Tibial artery (tissue), 4 donors: Measurements from ENCODE around the gene ATXN7.

Source experiments
- DNase-seq, 2 donors: peaks; one replicate each; pipeline ENCODE4 v3.0.0-alpha.2; 2019
- H3K27ac ChIP-seq, 2 donors: fragments of 200-600 bp; sonication (generic) in 1 of 2; 1 replicate in 1 of 2; 2 replicates in 1 of 2; pipeline ENCODE4 v1.5.1; 2018 to 2019; ENCODE audit warnings: mild to moderate bottlenecking in 1 of 2
- H3K27me3 ChIP-seq, 2 donors: fragments of 200-600 bp; sonication (generic) in 1 of 2; one replicate each; pipeline versions ENCODE4 v1.5.1 to v1.6.0; 2016 to 2019
- H3K36me3 ChIP-seq, 3 donors: fragments of 200-600 bp; sonication (generic) in 2 of 3; one replicate each; pipeline ENCODE4 v1.5.1; 2016 to 2019; ENCODE audit warnings: mild to moderate bottlenecking in 2 of 3
- H3K4me1 ChIP-seq, 4 donors: fragments of 200-600 bp; sonication (generic) in 2 of 4; 1 replicate in 3 of 4; 2 replicates in 1 of 4; pipeline ENCODE4 v1.5.1; 2016 to 2019
- H3K4me3 ChIP-seq, 2 donors: fragments of 200-600 bp; sonication (generic) in 1 of 2; 1 replicate in 1 of 2; 2 replicates in 1 of 2; pipeline ENCODE4 v1.5.1; 2018 to 2019; ENCODE audit warnings: mild to moderate bottlenecking in 2 of 2
- H3K9me3 ChIP-seq, 3 donors: fragments of 200-600 bp; sonication (generic) in 1 of 3; one replicate each; pipeline ENCODE4 v1.5.1; 2016 to 2019
- CTCF ChIP-seq, 2 experiments: fragments of 200-600 bp in 1 of 2; fragments of 450-650 bp in 1 of 2; IDR thresholded peaks; one replicate each; pipeline ENCODE4 v1.5.1; 2017 to 2019; ENCODE audit warnings: antibody characterized with exemption in 2 of 2, mild to moderate bottlenecking in 1 of 2, moderate library complexity in 1 of 2
- intact Hi-C: fragments of 100-400 bp; cut with DNase I; formaldehyde crosslinking; loops from one replicate; pipeline ENCODE4 v1.15.0; 2023; ENCODE audit warnings: low total_unique reads

ATXN7 gene

GRCh38 chr3:64011685-64012084, 148.0 kb downstream of the ATXN7 start:
- DNase-seq, result no peak
- H3K36me3 ChIP-seq, result peaks cover 57 to 96% (median 76%) of the 10 kb centered on the region in 3 donors
- H3K4me1 ChIP-seq, result peaks cover 0 to 35% (median 5%) of the 10 kb centered on the region in 4 donors
- H3K4me3 ChIP-seq, result no peak overlapping the region
- no peaks in the 10 kb centered on the region for H3K27me3 ChIP-seq
- intact Hi-C loops, result no loop called here
- H3K27ac ChIP-seq, result peak overlapping the region; percentile 5
- H3K9me3 ChIP-seq, result no peaks in the 10 kb centered on the region
- TF ChIP-seq CTCF (IDR thresholded peaks at IDR 0.05), result no peak

- Histone ChIP-seq H3K4me3 (no peak overlapping the region), H3K27me3 (no peaks in the 10 kb centered on the region), H3K4me1 (peaks cover 0 to 16% (median 11%) of the 10 kb centered on the region in 4 donors), H3K36me3 (peaks cover 51 to 81% (median 58%) of the 10 kb centered on the region in 3 donors), H3K27ac (no peak overlapping the region), H3K9me3 (no peaks in the 10 kb centered on the region)
- TF ChIP-seq CTCF (IDR thresholded peaks at IDR 0.05), result no peak
- DNase-seq, result no peak
- intact Hi-C loops, result no loop called here
These were observed 153.4 kb downstream of the ATXN7 start for GRCh38 chr3:64016941-64017620.

- no peak for TF ChIP-seq CTCF (IDR thresholded peaks at IDR 0.05)
- H3K36me3 ChIP-seq, result peaks cover 36 to 60% (median 36%) of the 10 kb centered on the region in 3 donors
- DNase-seq, result no peak
- no peaks in the 10 kb centered on the region for H3K9me3 ChIP-seq
- intact Hi-C loops, result no loop called here
- H3K4me1 ChIP-seq, result peaks cover 0 to 22% (median 20%) of the 10 kb centered on the region in 4 donors
- H3K27ac ChIP-seq, result no peak overlapping the region
- no peak overlapping the region for H3K4me3 ChIP-seq
- H3K27me3 ChIP-seq, result no peaks in the 10 kb centered on the region
These were observed 155.6 kb downstream of the ATXN7 start for GRCh38 chr3:64019271-64019670.

GRCh38 chr3:64019879-64020278, 156.2 kb downstream of the ATXN7 start:
- H3K9me3 ChIP-seq, result no peaks in the 10 kb centered on the region
- no peak for TF ChIP-seq CTCF (IDR thresholded peaks at IDR 0.05)
- intact Hi-C loops, result no loop called here
- no peak for DNase-seq
- H3K27ac ChIP-seq, result no peak overlapping the region
- H3K27me3 ChIP-seq, result no peaks in the 10 kb centered on the region
- no peak overlapping the region for H3K4me3 ChIP-seq
- peaks cover 0 to 22% (median 20%) of the 10 kb centered on the region in 4 donors for H3K4me1 ChIP-seq
- H3K36me3 ChIP-seq, result peaks cover 30 to 54% (median 30%) of the 10 kb centered on the region in 3 donors

GRCh38 chr3:64021922-64022321, 158.3 kb downstream of the ATXN7 start:
- H3K4me1 ChIP-seq, result peaks cover 0 to 22% (median 20%) of the 10 kb centered on the region in 4 donors
- peak overlapping the region; percentile 92 to 95 for H3K4me3 ChIP-seq
- no peak for DNase-seq
- peaks cover 16 to 34% (median 16%) of the 10 kb centered on the region in 3 donors for H3K36me3 ChIP-seq
- no peak for TF ChIP-seq CTCF (IDR thresholded peaks at IDR 0.05)
- peak overlapping the region in 1 of 2 donors; percentile 91 for H3K27ac ChIP-seq
- no peaks in the 10 kb centered on the region for H3K27me3 ChIP-seq
- intact Hi-C loops, result no loop called here
- no peaks in the 10 kb centered on the region for H3K9me3 ChIP-seq
